Activated T-helper 2 cell treated with anti-CD3 and anti-CD28 coated beads, Interferon-gamma antibody, Interleukin-2, Interleukin-4, amounts not matched to agents 10 μg/mL and 5 μg/mL and 100 μg/mL, durations not matched to agents 14 hours and 24 hours and 36 hours (primary cell): ENCODE measurements around the gene GOLIM4. TPM values are rescaled to one million over a fixed set of nuclear protein-coding genes. Genes with fewer than 3 reads are reported as not detected.

Experiments used
- DNase-seq: peaks from one replicate; pipeline ENCODE4 v3.0.0; 2021; ENCODE audit warnings: low spot score
- H3K27ac Mint-ChIP-seq: one replicate; pipeline ENCODE4 v1.8.0; 2021; ENCODE audit warnings: mixed read lengths
- H3K27me3 Mint-ChIP-seq: one replicate; pipeline ENCODE4 v1.8.0; 2021; ENCODE audit warnings: low read depth, mixed read lengths
- H3K36me3 Mint-ChIP-seq: one replicate; pipeline ENCODE4 v1.8.0; 2021; ENCODE audit warnings: low read depth, mixed read lengths
- H3K4me1 Mint-ChIP-seq: one replicate; pipeline ENCODE4 v1.8.0; 2021; ENCODE audit warnings: low read depth, mixed read lengths
- H3K4me3 Mint-ChIP-seq: one replicate; pipeline ENCODE4 v1.8.0; 2021; ENCODE audit warnings: low read depth, mild to moderate bottlenecking, moderate library complexity, mixed read lengths
- H3K9me3 Mint-ChIP-seq: one replicate; pipeline ENCODE4 v1.8.0; 2021; ENCODE audit warnings: mixed read lengths
- intact Hi-C: fragments of 100-400 bp; cut with micrococcal nuclease; formaldehyde crosslinking; loops from one replicate; pipeline ENCODE4 v1.15.1; 2023
- total RNA-seq: library from RNA; stranded (reverse); gene quantifications from 2 replicates; pipeline ENCODE4 v1.2.3, GENCODE V29; 2022

The GOLIM4 gene
- total RNA-seq, 1 donor from 2014 or later, result 18.3 TPM

- H3K9me3 Mint-ChIP-seq, result no peaks in the 10 kb centered on the region
- H3K4me1 Mint-ChIP-seq, result no peaks in the 10 kb centered on the region
- no peak overlapping the region for H3K4me3 Mint-ChIP-seq
- no peak overlapping the region for H3K27ac Mint-ChIP-seq
- peaks cover 1% of the 10 kb centered on the region for H3K27me3 Mint-ChIP-seq
- H3K36me3 Mint-ChIP-seq, result no peaks in the 10 kb centered on the region
- DNase-seq, result no peak
- intact Hi-C loops, result loop anchor here (10.0 kb wide), 1 partner anchor 796 kb away; no protein-coding TSS in a partner anchor
Measured at GRCh38 chr3:168048414-168049330, 47.1 kb downstream of the GOLIM4 start.

- Mint-ChIP-seq H3K27me3 (peaks cover 1% of the 10 kb centered on the region), H3K36me3 (no peaks in the 10 kb centered on the region), H3K4me3 (no peak overlapping the region), H3K9me3 (no peaks in the 10 kb centered on the region), H3K27ac (no peak overlapping the region), H3K4me1 (no peaks in the 10 kb centered on the region)
- intact Hi-C loops, result loop anchor here (1.0 to 10.0 kb wide), 3 partner anchors 47 to 797 kb away; partner anchors contain the start of gene GOLIM4
- DNase-seq, result no peak
Measured at GRCh38 chr3:168047936-168048335, 47.8 kb downstream of the GOLIM4 start.

- Mint-ChIP-seq H3K9me3 (no peaks in the 10 kb centered on the region), H3K4me3 (no peak overlapping the region), H3K27ac (no peak overlapping the region), H3K27me3 (peaks cover 1% of the 10 kb centered on the region), H3K36me3 (no peaks in the 10 kb centered on the region), H3K4me1 (no peaks in the 10 kb centered on the region)
- DNase-seq, result no peak
- intact Hi-C loops, result loop anchor here (1.0 to 10.0 kb wide), 3 partner anchors 48 to 798 kb away; partner anchors contain the start of gene GOLIM4
Measured at GRCh38 chr3:168047190-168047795, 48.4 kb downstream of the GOLIM4 start.

GRCh38 chr3:168044049-168044448, 51.7 kb downstream of the GOLIM4 start:
- H3K27me3 Mint-ChIP-seq, result no peaks in the 10 kb centered on the region
- H3K4me1 Mint-ChIP-seq, result no peaks in the 10 kb centered on the region
- no peaks in the 10 kb centered on the region for H3K36me3 Mint-ChIP-seq
- no peak overlapping the region for H3K27ac Mint-ChIP-seq
- H3K4me3 Mint-ChIP-seq, result no peak overlapping the region
- DNase-seq, result no peak
- intact Hi-C loops, result loop anchor here (10.0 kb wide), 1 partner anchor 801 kb away; no protein-coding TSS in a partner anchor
- H3K9me3 Mint-ChIP-seq, result no peaks in the 10 kb centered on the region

- Mint-ChIP-seq H3K27me3 (no peaks in the 10 kb centered on the region), H3K27ac (no peak overlapping the region), H3K4me3 (no peak overlapping the region), H3K9me3 (no peaks in the 10 kb centered on the region), H3K36me3 (no peaks in the 10 kb centered on the region), H3K4me1 (no peaks in the 10 kb centered on the region)
- intact Hi-C loops, result loop anchor here (1.0 to 10.0 kb wide), 2 partner anchors 112 to 804 kb away; no protein-coding TSS in a partner anchor
- DNase-seq, result no peak
Measured at GRCh38 chr3:168040607-168041208, 55.0 kb downstream of the GOLIM4 start.

- H3K36me3 Mint-ChIP-seq, result peaks cover 17% of the 10 kb centered on the region
- DNase-seq, result no peak
- no peak overlapping the region for H3K4me3 Mint-ChIP-seq
- intact Hi-C loops, result no loop called here
- H3K4me1 Mint-ChIP-seq, result peaks cover 3% of the 10 kb centered on the region
- H3K27ac Mint-ChIP-seq, result no peak overlapping the region
- no peaks in the 10 kb centered on the region for H3K27me3 Mint-ChIP-seq
- H3K9me3 Mint-ChIP-seq, result no peaks in the 10 kb centered on the region
Measured at GRCh38 chr3:168037020-168037419, 58.7 kb downstream of the GOLIM4 start.

- intact Hi-C loops, result no loop called here
- no peaks in the 10 kb centered on the region for H3K27me3 Mint-ChIP-seq
- H3K4me1 Mint-ChIP-seq, result peaks cover 3% of the 10 kb centered on the region
- no peak overlapping the region for H3K27ac Mint-ChIP-seq
- H3K9me3 Mint-ChIP-seq, result no peaks in the 10 kb centered on the region
- DNase-seq, result no peak
- H3K4me3 Mint-ChIP-seq, result no peak overlapping the region
- peaks cover 17% of the 10 kb centered on the region for H3K36me3 Mint-ChIP-seq
Measured at GRCh38 chr3:168036619-168037018, 59.1 kb downstream of the GOLIM4 start.

- Mint-ChIP-seq H3K9me3 (no peaks in the 10 kb centered on the region), H3K4me1 (peaks cover 6% of the 10 kb centered on the region), H3K27me3 (no peaks in the 10 kb centered on the region), H3K4me3 (no peak overlapping the region), H3K36me3 (peaks cover 26% of the 10 kb centered on the region), H3K27ac (no peak overlapping the region)
- intact Hi-C loops, result no loop called here
- no peak for DNase-seq
Measured at GRCh38 chr3:168034152-168034928, 61.4 kb downstream of the GOLIM4 start.

- no peaks in the 10 kb centered on the region for H3K9me3 Mint-ChIP-seq
- intact Hi-C loops, result no loop called here
- no peak for DNase-seq
- H3K4me3 Mint-ChIP-seq, result no peak overlapping the region
- no peaks in the 10 kb centered on the region for H3K27me3 Mint-ChIP-seq
- H3K4me1 Mint-ChIP-seq, result peaks cover 33% of the 10 kb centered on the region
- H3K27ac Mint-ChIP-seq, result no peak overlapping the region
- H3K36me3 Mint-ChIP-seq, result peaks cover 54% of the 10 kb centered on the region
Measured at GRCh38 chr3:168030577-168030976, 65.1 kb downstream of the GOLIM4 start.

- Mint-ChIP-seq H3K27me3 (no peaks in the 10 kb centered on the region), H3K4me1 (peaks cover 39% of the 10 kb centered on the region), H3K27ac (no peak overlapping the region), H3K36me3 (peaks cover 56% of the 10 kb centered on the region), H3K9me3 (no peaks in the 10 kb centered on the region), H3K4me3 (no peak overlapping the region)
- intact Hi-C loops, result loop anchor here (10.0 kb wide), 1 partner anchor 295 kb away; the partner anchor contains the start of genes PDCD10 and SERPINI1
- DNase-seq, result no peak
Measured at GRCh38 chr3:168029705-168030104, 66.0 kb downstream of the GOLIM4 start.

GRCh38 chr3:168028086-168028485, 67.6 kb downstream of the GOLIM4 start:
- Mint-ChIP-seq H3K36me3 (peaks cover 63% of the 10 kb centered on the region), H3K27ac (no peak overlapping the region), H3K4me1 (peaks cover 54% of the 10 kb centered on the region), H3K9me3 (no peaks in the 10 kb centered on the region), H3K4me3 (no peak overlapping the region), H3K27me3 (no peaks in the 10 kb centered on the region)
- no peak for DNase-seq
- intact Hi-C loops, result loop anchor here (10.0 kb wide), 1 partner anchor 293 kb away; the partner anchor contains the start of genes PDCD10 and SERPINI1

- H3K36me3 Mint-ChIP-seq, result peaks cover 73% of the 10 kb centered on the region
- H3K4me1 Mint-ChIP-seq, result peaks cover 58% of the 10 kb centered on the region
- no peak overlapping the region for H3K27ac Mint-ChIP-seq
- intact Hi-C loops, result loop anchor here (10.0 kb wide), 1 partner anchor 292 kb away; the partner anchor contains the start of genes PDCD10 and SERPINI1
- H3K9me3 Mint-ChIP-seq, result no peaks in the 10 kb centered on the region
- H3K27me3 Mint-ChIP-seq, result no peaks in the 10 kb centered on the region
- DNase-seq, result no peak
- H3K4me3 Mint-ChIP-seq, result no peak overlapping the region
Measured at GRCh38 chr3:168026764-168027163, 69.0 kb downstream of the GOLIM4 start.
